ENCODE results near the gene CCSER1.

GRCh38 chr4:91065117-91065516 is 937.9 kb downstream of the CCSER1 start:
- TF ChIP-seq CTCF (IDR thresholded peaks at IDR 0.05) (no peak), SIN3A (IDR thresholded peaks at IDR 0.05; ENCODE audit: borderline replicate concordance, insufficient read depth, low read depth, low read length) (no peak)
